Measurements from ENCODE around the gene CLCNKB.

CLCNKB gene

GRCh38 chr1:16075337-16076030 is 31.9 kb downstream of the CLCNKB start:
- H3K4me3 ChIP-seq (replicated peaks in 1 of 2; ENCODE audit: low read depth in 2 of 2, low read length in 2 of 2), result no peak overlapping the region

GRCh38 chr1:16076031-16076864 is 32.7 kb downstream of the CLCNKB start:
- H3K4me3 ChIP-seq (replicated peaks in 1 of 2; ENCODE audit: low read depth in 2 of 2, low read length in 2 of 2), result no peak overlapping the region
- peak; percentile 89 to 96 for DNase-seq (ENCODE audit: low read depth in 2 of 2)
- no peak for TF ChIP-seq CTCF (IDR thresholded peaks at IDR 0.05; ENCODE audit: low read depth, low read length)

More at GRCh38 chr1:16075337-16076030, 31.9 kb downstream of the CLCNKB start:
- TF ChIP-seq CTCF (IDR thresholded peaks at IDR 0.05; ENCODE audit: low read depth, low read length), result no peak
- peak; percentile 89 to 90 for DNase-seq (ENCODE audit: low read depth in 2 of 2)

- peak in 1 of 2 donors; percentile 34 for DNase-seq (ENCODE audit: low read depth in 2 of 2)
- H3K4me3 ChIP-seq (replicated peaks in 1 of 2; ENCODE audit: low read depth in 2 of 2, low read length in 2 of 2), result no peak overlapping the region
- no peak for TF ChIP-seq CTCF (IDR thresholded peaks at IDR 0.05; ENCODE audit: low read depth, low read length)
These were observed 33.3 kb downstream of the CLCNKB start for GRCh38 chr1:16076865-16077238.

- no peak for TF ChIP-seq CTCF (IDR thresholded peaks at IDR 0.05; ENCODE audit: low read depth, low read length)
- peak in 1 of 2 donors; percentile 24 for DNase-seq (ENCODE audit: low read depth in 2 of 2)
These were observed 34.0 kb downstream of the CLCNKB start for GRCh38 chr1:16077406-16078245.

GRCh38 chr1:16078925-16079656 is 35.5 kb downstream of the CLCNKB start:
- DNase-seq (ENCODE audit: low read depth in 2 of 2), result peak; percentile 79 to 81
- H3K4me3 ChIP-seq (replicated peaks in 1 of 2; ENCODE audit: low read depth in 2 of 2, low read length in 2 of 2), result no peak overlapping the region
- peak; percentile 93 for TF ChIP-seq CTCF (IDR thresholded peaks at IDR 0.05; ENCODE audit: low read depth, low read length)

More at GRCh38 chr1:16077406-16078245, 34.0 kb downstream of the CLCNKB start:
- no peak overlapping the region for H3K4me3 ChIP-seq (replicated peaks in 1 of 2; ENCODE audit: low read depth in 2 of 2, low read length in 2 of 2)
